H1 (cell line): ENCODE results near the gene EPB41L1.

ENCODE experiments used
- CBX8 ChIP-seq: fragments of 300-800, 300-1000 bp; sonication (generic); IDR thresholded peaks from 2 replicates; pipeline ENCODE4 v1.7.1; 2016; ENCODE audit warnings: low read depth, low read length, borderline replicate concordance
- CREB1 ChIP-seq: IDR thresholded peaks from 2 replicates; pipeline ENCODE4 v1.6.1; 2012; ENCODE audit warnings: inconsistent platforms
- JUN ChIP-seq: IDR thresholded peaks from 2 replicates; pipeline ENCODE4 v1.6.1; 2011; ENCODE audit warnings: low read depth, mild to moderate bottlenecking, improper control_type of control experiment, low read length
- NANOG ChIP-seq: IDR thresholded peaks from 2 replicates; pipeline ENCODE4 v1.6.1; 2011; ENCODE audit warnings: low read length, low read depth, mild to moderate bottlenecking, inconsistent platforms; ENCODE audit not compliant: insufficient read depth, poor library complexity, severe bottlenecking
- POLR2A ChIP-seq, 2 experiments: IDR thresholded peaks; 1 replicate in 1 of 2; 2 replicates in 1 of 2; pipeline ENCODE4 v1.6.1; 2011; ENCODE audit warnings: low read depth in 2 of 2, low read length in 2 of 2, mild to moderate bottlenecking in 2 of 2; ENCODE audit errors: control extremely low read depth in 1 of 2
- POLR2AphosphoS5 ChIP-seq: IDR thresholded peaks from 2 replicates; pipeline ENCODE4 v1.6.1; 2011; ENCODE audit warnings: low read depth, low read length
- RAD21 ChIP-seq, 2 experiments: IDR thresholded peaks in 1 of 2; conservative IDR thresholded peaks in 1 of 2; 2 replicates each; pipeline ENCODE4 v1.6.1; 2011; ENCODE audit warnings: low read depth in 2 of 2, low read length in 2 of 2, improper control_type of control experiment in 1 of 2, inconsistent platforms in 1 of 2, mild to moderate bottlenecking in 1 of 2, moderate library complexity in 1 of 2
- RFX5 ChIP-seq: IDR thresholded peaks from 2 replicates; pipeline ENCODE4 v1.6.1; 2011; ENCODE audit warnings: low read depth, low read length, improper control_type of control experiment, borderline replicate concordance
- TF ChIP-seq, protein P1 (sequence below): IDR thresholded peaks from 2 replicates; pipeline ENCODE4 v1.6.1; 2011; ENCODE audit warnings: low read depth, mild to moderate bottlenecking, low read length; ENCODE audit not compliant: insufficient read depth
- TF ChIP-seq, protein P2 (sequence below), 3 experiments: IDR thresholded peaks; 1 replicate in 2 of 3; 2 replicates in 1 of 3; pipeline versions ENCODE4 v1.5.1 to v1.6.1; 2011; ENCODE audit warnings: low read length in 3 of 3, mild to moderate bottlenecking in 3 of 3, inconsistent platforms in 2 of 3, low read depth in 1 of 3, moderate library complexity in 1 of 3; ENCODE audit not compliant: insufficient read depth in 1 of 3; ENCODE audit errors: control extremely low read depth in 1 of 3

DNA sequence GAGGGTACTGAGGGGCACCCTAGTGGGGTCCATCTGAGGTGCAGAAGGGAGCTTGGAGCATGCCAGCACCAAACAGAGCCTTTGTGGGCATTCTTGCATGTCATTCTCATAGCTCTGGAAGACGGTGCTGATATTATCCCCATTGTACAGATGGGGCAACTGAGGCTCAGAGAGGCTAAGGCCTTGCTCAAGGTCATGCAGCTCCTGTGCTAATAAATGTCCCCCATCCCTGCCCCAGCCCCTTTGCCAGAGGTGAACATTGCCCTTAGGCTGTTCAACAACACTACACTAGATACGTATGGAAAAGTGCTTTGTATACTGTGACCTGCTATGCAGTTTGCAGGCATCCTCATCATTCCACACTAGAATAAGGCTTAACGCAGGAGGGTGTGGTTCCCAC lies 5.5 kb upstream of the EPB41L1 start:
- TF ChIP-seq POLR2AphosphoS5 (no peak), POLR2A (IDR thresholded peaks at IDR 0.05; ENCODE audit: control extremely low read depth in 1 of 2, low read depth in 2 of 2, low read length in 2 of 2) (no peak), RAD21 (IDR thresholded peaks at IDR 0.05 in 1 of 2, conservative IDR thresholded peaks at IDR 0.05 in 1 of 2; ENCODE audit: low read depth in 2 of 2, low read length in 2 of 2) (no peak), CREB1 (no peak), NANOG (no peak), RFX5 (no peak), CBX8 (no peak), JUN (no peak)
- TF ChIP-seq, protein P1, sequence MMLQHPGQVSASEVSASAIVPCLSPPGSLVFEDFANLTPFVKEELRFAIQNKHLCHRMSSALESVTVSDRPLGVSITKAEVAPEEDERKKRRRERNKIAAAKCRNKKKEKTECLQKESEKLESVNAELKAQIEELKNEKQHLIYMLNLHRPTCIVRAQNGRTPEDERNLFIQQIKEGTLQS = no peak
- TF ChIP-seq, protein P2, sequence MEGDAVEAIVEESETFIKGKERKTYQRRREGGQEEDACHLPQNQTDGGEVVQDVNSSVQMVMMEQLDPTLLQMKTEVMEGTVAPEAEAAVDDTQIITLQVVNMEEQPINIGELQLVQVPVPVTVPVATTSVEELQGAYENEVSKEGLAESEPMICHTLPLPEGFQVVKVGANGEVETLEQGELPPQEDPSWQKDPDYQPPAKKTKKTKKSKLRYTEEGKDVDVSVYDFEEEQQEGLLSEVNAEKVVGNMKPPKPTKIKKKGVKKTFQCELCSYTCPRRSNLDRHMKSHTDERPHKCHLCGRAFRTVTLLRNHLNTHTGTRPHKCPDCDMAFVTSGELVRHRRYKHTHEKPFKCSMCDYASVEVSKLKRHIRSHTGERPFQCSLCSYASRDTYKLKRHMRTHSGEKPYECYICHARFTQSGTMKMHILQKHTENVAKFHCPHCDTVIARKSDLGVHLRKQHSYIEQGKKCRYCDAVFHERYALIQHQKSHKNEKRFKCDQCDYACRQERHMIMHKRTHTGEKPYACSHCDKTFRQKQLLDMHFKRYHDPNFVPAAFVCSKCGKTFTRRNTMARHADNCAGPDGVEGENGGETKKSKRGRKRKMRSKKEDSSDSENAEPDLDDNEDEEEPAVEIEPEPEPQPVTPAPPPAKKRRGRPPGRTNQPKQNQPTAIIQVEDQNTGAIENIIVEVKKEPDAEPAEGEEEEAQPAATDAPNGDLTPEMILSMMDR (IDR thresholded peaks at IDR 0.05; ENCODE audit: control extremely low read depth in 1 of 3, insufficient read depth in 1 of 3, low read depth in 1 of 3, low read length in 3 of 3) = no peak
